Liver (tissue), 9 donors: ENCODE data around the gene PRR20D. TPM values are rescaled to one million over a fixed set of nuclear protein-coding genes. Genes with fewer than 3 reads are reported as not detected.
A peak's percentile ranks its signal among the peaks of the same experiment; 100 is the strongest.

ENCODE experiments used
- DNase-seq: peaks from one replicate; pipeline ENCODE4 v3.0.0-alpha.2; 2017; ENCODE audit warnings: low spot score
- H3K27ac ChIP-seq, 2 donors: one replicate each; pipeline ENCODE4 v1.7.0; 2013; ENCODE audit warnings: inconsistent platforms in 2 of 2, low read length in 2 of 2, control low read depth in 1 of 2, low read depth in 1 of 2, mild to moderate bottlenecking in 1 of 2
- H3K27me3 ChIP-seq, 4 donors: one replicate each; pipeline versions ENCODE4 v1.6.1 to v1.7.0; 2013; ENCODE audit warnings: low read length in 3 of 4, inconsistent platforms in 1 of 4, mild to moderate bottlenecking in 1 of 4, moderate library complexity in 1 of 4; ENCODE audit not compliant: control insufficient read depth in 4 of 4, insufficient read depth in 4 of 4
- H3K36me3 ChIP-seq, 4 donors: one replicate each; pipeline versions ENCODE4 v1.6.1 to v1.7.0; 2013; ENCODE audit warnings: low read length in 3 of 4, mild to moderate bottlenecking in 3 of 4, low read depth in 1 of 4, moderate library complexity in 1 of 4; ENCODE audit not compliant: control insufficient read depth in 4 of 4, insufficient read depth in 3 of 4
- H3K4me1 ChIP-seq, 4 donors: one replicate each; pipeline versions ENCODE4 v1.6.1 to v1.7.0; 2013; ENCODE audit warnings: low read length in 3 of 4, mild to moderate bottlenecking in 3 of 4, moderate library complexity in 1 of 4; ENCODE audit not compliant: control insufficient read depth in 4 of 4, insufficient read depth in 4 of 4
- H3K4me3 ChIP-seq, 3 donors: one replicate each; pipeline versions ENCODE4 v1.6.1 to v1.7.0; 2013; ENCODE audit warnings: low read length in 3 of 3, control low read depth in 1 of 3, low read depth in 1 of 3, mild to moderate bottlenecking in 1 of 3
- H3K9ac ChIP-seq, 2 donors: one replicate each; pipeline ENCODE4 v1.7.0; 2013; ENCODE audit warnings: low read length in 2 of 2, mild to moderate bottlenecking in 2 of 2, moderate library complexity in 2 of 2, control low read depth in 1 of 2, low read depth in 1 of 2
- H3K9me3 ChIP-seq, 4 donors: one replicate each; pipeline versions ENCODE4 v1.6.1 to v1.7.0; 2013; ENCODE audit warnings: low read length in 3 of 4; ENCODE audit not compliant: control insufficient read depth in 4 of 4
- CTCF ChIP-seq: fragments of 150-350 bp; IDR thresholded peaks from 2 replicates; pipeline ENCODE4 v1.5.1; 2017; ENCODE audit warnings: improper control_type of control experiment, low read depth, low read length; ENCODE audit not compliant: missing input control
- FOXA1 ChIP-seq: IDR thresholded peaks from 2 replicates; pipeline ENCODE4 v1.6.1; 2016; ENCODE audit warnings: antibody characterized with exemption
- FOXA2 ChIP-seq: IDR thresholded peaks from 2 replicates; pipeline ENCODE4 v1.6.1; 2016; ENCODE audit warnings: antibody characterized with exemption
- GABPA ChIP-seq, 2 donors: IDR thresholded peaks in 1 of 2; conservative IDR thresholded peaks in 1 of 2; 2 replicates each; pipeline ENCODE4 v1.6.1; 2016; ENCODE audit warnings: antibody characterized with exemption in 2 of 2, mild to moderate bottlenecking in 1 of 2, moderate library complexity in 1 of 2
- HNF4A ChIP-seq, 2 donors: conservative IDR thresholded peaks; 2 replicates each; pipeline ENCODE4 v1.6.1; 2016; ENCODE audit warnings: antibody characterized with exemption in 2 of 2, mild to moderate bottlenecking in 2 of 2
- HNF4G ChIP-seq: IDR thresholded peaks from 2 replicates; pipeline ENCODE4 v1.6.1; 2016; ENCODE audit warnings: antibody characterized with exemption
- MAX ChIP-seq: IDR thresholded peaks from 2 replicates; pipeline ENCODE4 v1.6.1; 2016; ENCODE audit warnings: antibody characterized with exemption
- NR2F2 ChIP-seq: IDR thresholded peaks from 2 replicates; pipeline ENCODE4 v1.6.1; 2016; ENCODE audit warnings: antibody characterized with exemption
- RXRA ChIP-seq, 2 donors: IDR thresholded peaks; 2 replicates each; pipeline ENCODE4 v1.6.1; 2017 to 2018; ENCODE audit warnings: antibody characterized with exemption in 2 of 2, mild to moderate bottlenecking in 1 of 2
- SP1 ChIP-seq: IDR thresholded peaks from 2 replicates; pipeline ENCODE4 v1.6.1; 2018; ENCODE audit warnings: antibody characterized with exemption, mild to moderate bottlenecking
- TAF1 ChIP-seq: conservative IDR thresholded peaks from 2 replicates; pipeline ENCODE4 v1.6.1; 2016; ENCODE audit warnings: antibody characterized with exemption, mild to moderate bottlenecking
- YY1 ChIP-seq: IDR thresholded peaks from 2 replicates; pipeline ENCODE4 v1.6.1; 2016; ENCODE audit warnings: antibody characterized with exemption, mild to moderate bottlenecking
- ZBTB33 ChIP-seq: IDR thresholded peaks from 2 replicates; pipeline ENCODE4 v1.6.1; 2016; ENCODE audit warnings: antibody characterized with exemption
- WGBS: extraction: QIAGEN DNeasy Blood & Tissue Kit; methylation state at CpG from one replicate; pipeline ENCODE4 v1.1.7; 2013; 5-methylcytosine and 5-hydroxymethylcytosine counted together
- polyA plus RNA-seq, 2 donors: library from polyadenylated mRNA; stranded (reverse) in 1 of 2; unstranded in 1 of 2; fragments of 200-250 nt in 1 of 2; fragments of >200 nt in 1 of 2; fragmentation: Nextera tagmentation in 1 of 2; extraction: Ambion mirVana in 1 of 2; gene quantifications; one replicate each; pipeline versions ENCODE4 v1.2.1 to v1.2.3, GENCODE V29; 2013 to 2015
- total RNA-seq, 2 donors: library from RNA; depleted of rRNA; stranded (reverse); fragments of >200 nt; gene quantifications; one replicate each; pipeline ENCODE4 v1.2.3, GENCODE V29; 2014
- donor health status: healthy.
- donor health status: healthy.
- donor health status: healthy.
- donor health status: healthy.
- donor health status: healthy.

The PRR20D gene
- total and polyA plus RNA-seq, 4 donors = not detected

GRCh38 chr13:57128909-57129308 lies 31.5 kb upstream of the PRR20D start:
- Histone ChIP-seq H3K9ac (no peak overlapping the region), H3K4me1 (peaks cover 0 to 6% (median 2%) of the 10 kb centered on the region in 4 donors), H3K36me3 (no peaks in the 10 kb centered on the region), H3K27ac (no peak overlapping the region), H3K27me3 (no peaks in the 10 kb centered on the region), H3K9me3 (no peaks in the 10 kb centered on the region), H3K4me3 (no peak overlapping the region)
- TF ChIP-seq SP1 (no peak), HNF4G (no peak), RXRA (IDR thresholded peaks at IDR 0.05) (no peak), MAX (no peak), TAF1 (no peak), ZBTB33 (no peak), CTCF (no peak), YY1 (no peak), NR2F2 (no peak), HNF4A (conservative IDR thresholded peaks at IDR 0.05) (no peak), FOXA2 (no peak), FOXA1 (no peak), GABPA (IDR thresholded peaks at IDR 0.05 in 1 of 2, conservative IDR thresholded peaks at IDR 0.05 in 1 of 2) (no peak)
- DNase-seq = no peak
- WGBS = 89% methylated on average over 6 of the region's 6 CpGs

- H3K9me3 ChIP-seq = no peaks in the 10 kb centered on the region
- H3K36me3 ChIP-seq = no peaks in the 10 kb centered on the region
- peak overlapping the region in 1 of 3 donors; percentile 24 for H3K4me3 ChIP-seq
- peak; percentile 49 to 59 for TF ChIP-seq HNF4A (conservative IDR thresholded peaks at IDR 0.05)
- no peak for TF ChIP-seq CTCF
- no peak for DNase-seq
- H3K27ac ChIP-seq = peak overlapping the region in 1 of 2 donors; percentile 35
- no peak overlapping the region for H3K9ac ChIP-seq
- 30% methylated on average over 2 of the region's 2 CpGs for WGBS
- H3K4me1 ChIP-seq = peaks cover 0 to 14% (median 3%) of the 10 kb centered on the region in 4 donors
- H3K27me3 ChIP-seq = no peaks in the 10 kb centered on the region
Observed at GRCh38 chr13:57136093-57136492, 24.3 kb upstream of the PRR20D start.
